ENCODE data around the gene TTC34. TPM values are rescaled to one million over a fixed set of nuclear protein-coding genes. Genes with fewer than 3 reads are reported as not detected.

The TTC34 gene
- total RNA-seq, 2 experiments from 2014 or later, result 0.97 to 1.0 TPM

- ChIA-PET CTCF (no interaction called here), POLR2A (no interaction called here)
- no peak for DNase-seq
- H3K36me3 Mint-ChIP-seq, result no peaks in the 10 kb centered on the region
- intact Hi-C loops (cut with micrococcal nuclease), result no loop called here
- H3K4me3 Mint-ChIP-seq, result no peak overlapping the region
- peaks cover 9% of the 10 kb centered on the region for H3K4me1 Mint-ChIP-seq (ENCODE audit: low read depth)
- no peak overlapping the region for H3K27ac Mint-ChIP-seq
- H3K27me3 Mint-ChIP-seq, result no peaks in the 10 kb centered on the region
- H3K9me3 Mint-ChIP-seq, result no peaks in the 10 kb centered on the region
Measured at GRCh38 chr1:2589431-2590232, 211.9 kb downstream of the TTC34 start.

DNA sequence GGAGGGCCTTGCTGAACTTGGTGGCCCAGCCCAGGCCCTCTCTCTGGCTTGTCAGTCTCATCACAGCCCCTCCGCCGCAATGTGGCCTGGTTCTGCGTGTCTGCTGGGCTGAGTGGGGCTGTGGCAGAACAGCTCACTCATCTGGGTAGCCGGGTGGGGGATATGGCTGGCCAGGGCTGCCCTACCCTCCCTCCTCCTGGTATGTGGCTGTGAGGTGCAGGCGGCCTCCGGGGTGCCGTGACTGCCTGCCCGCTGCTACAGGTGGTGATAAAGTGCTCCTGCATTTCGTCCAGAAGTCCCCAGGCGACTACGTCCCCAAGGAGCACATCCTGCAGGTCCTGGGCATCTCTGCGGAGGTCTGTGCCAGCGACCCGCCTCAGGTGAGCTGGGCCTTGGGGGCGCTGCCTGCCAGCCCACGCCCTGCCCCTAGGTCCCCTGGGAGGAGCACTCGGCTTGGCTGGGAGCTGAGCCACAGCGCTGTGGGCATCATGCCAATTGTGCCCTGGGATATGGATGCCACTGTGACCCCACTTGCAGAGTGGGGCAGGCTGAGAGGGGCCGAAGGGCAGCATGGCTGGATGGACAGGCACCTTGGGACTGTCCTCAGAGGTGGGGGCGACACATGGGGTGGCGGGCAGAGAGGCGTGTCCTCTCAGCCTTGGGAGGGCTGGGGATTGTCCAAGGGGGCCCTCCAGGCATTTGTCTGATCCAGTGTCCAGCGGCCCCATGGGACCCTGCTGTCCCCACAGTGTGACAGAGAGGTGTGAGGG, 212.6 kb downstream of the TTC34 start:
- H3K4me3 Mint-ChIP-seq, result peak overlapping the region; percentile 12
- no peaks in the 10 kb centered on the region for H3K36me3 Mint-ChIP-seq
- DNase-seq, result no peak
- CTCF ChIA-PET, result no interaction called here
- POLR2A ChIA-PET, result no interaction called here
- H3K27ac Mint-ChIP-seq, result no peak overlapping the region
- intact Hi-C loops (cut with micrococcal nuclease), result no loop called here
- no peaks in the 10 kb centered on the region for H3K27me3 Mint-ChIP-seq
- H3K4me1 Mint-ChIP-seq (ENCODE audit: low read depth), result peaks cover 17% of the 10 kb centered on the region
- H3K9me3 Mint-ChIP-seq, result no peaks in the 10 kb centered on the region

- H3K9me3 Mint-ChIP-seq, result no peaks in the 10 kb centered on the region
- H3K4me1 Mint-ChIP-seq (ENCODE audit: low read depth), result peaks cover 25% of the 10 kb centered on the region
- POLR2A ChIA-PET, result interaction anchor here (1.0 to 5.1 kb wide), 4 partner anchors 10 to 57 kb away, joined by 3 to 65 read pairs (median 9); partner anchors contain the start of gene TNFRSF14
- H3K4me3 Mint-ChIP-seq, result peak overlapping the region; percentile 83
- no peak for DNase-seq
- H3K27me3 Mint-ChIP-seq, result no peaks in the 10 kb centered on the region
- H3K36me3 Mint-ChIP-seq, result no peaks in the 10 kb centered on the region
- no peak overlapping the region for H3K27ac Mint-ChIP-seq
- intact Hi-C loops (cut with micrococcal nuclease), result loop anchor here (2.0 kb wide), 1 partner anchor 55 kb away; no protein-coding TSS in a partner anchor
- CTCF ChIA-PET, result interaction anchor here (1.3 to 1.6 kb wide), 2 partner anchors 173 to 174 kb away, joined by 3 read pairs; no protein-coding TSS in a partner anchor
Measured at GRCh38 chr1:2587860-2588571, 213.5 kb downstream of the TTC34 start.

GRCh38 chr1:2587071-2587859, 214.2 kb downstream of the TTC34 start:
- H3K4me3 Mint-ChIP-seq, result peak overlapping the region; percentile 83
- no peaks in the 10 kb centered on the region for H3K9me3 Mint-ChIP-seq
- no peaks in the 10 kb centered on the region for H3K27me3 Mint-ChIP-seq
- POLR2A ChIA-PET, result interaction anchor here (1.0 to 5.1 kb wide), 6 partner anchors 10 to 175 kb away, joined by 3 to 65 read pairs (median 9); partner anchors contain the start of genes PEX10 and TNFRSF14
- peaks cover 32% of the 10 kb centered on the region for H3K4me1 Mint-ChIP-seq (ENCODE audit: low read depth)
- intact Hi-C loops (cut with micrococcal nuclease), result loop anchor here (2.0 kb wide), 1 partner anchor 56 kb away; no protein-coding TSS in a partner anchor
- no peaks in the 10 kb centered on the region for H3K36me3 Mint-ChIP-seq
- CTCF ChIA-PET, result interaction anchor here (0.6 to 3.9 kb wide), 5 partner anchors 26 to 174 kb away, joined by 3 to 16 read pairs (median 3); no protein-coding TSS in a partner anchor
- peak; percentile 44 for DNase-seq
- no peak overlapping the region for H3K27ac Mint-ChIP-seq

DNA sequence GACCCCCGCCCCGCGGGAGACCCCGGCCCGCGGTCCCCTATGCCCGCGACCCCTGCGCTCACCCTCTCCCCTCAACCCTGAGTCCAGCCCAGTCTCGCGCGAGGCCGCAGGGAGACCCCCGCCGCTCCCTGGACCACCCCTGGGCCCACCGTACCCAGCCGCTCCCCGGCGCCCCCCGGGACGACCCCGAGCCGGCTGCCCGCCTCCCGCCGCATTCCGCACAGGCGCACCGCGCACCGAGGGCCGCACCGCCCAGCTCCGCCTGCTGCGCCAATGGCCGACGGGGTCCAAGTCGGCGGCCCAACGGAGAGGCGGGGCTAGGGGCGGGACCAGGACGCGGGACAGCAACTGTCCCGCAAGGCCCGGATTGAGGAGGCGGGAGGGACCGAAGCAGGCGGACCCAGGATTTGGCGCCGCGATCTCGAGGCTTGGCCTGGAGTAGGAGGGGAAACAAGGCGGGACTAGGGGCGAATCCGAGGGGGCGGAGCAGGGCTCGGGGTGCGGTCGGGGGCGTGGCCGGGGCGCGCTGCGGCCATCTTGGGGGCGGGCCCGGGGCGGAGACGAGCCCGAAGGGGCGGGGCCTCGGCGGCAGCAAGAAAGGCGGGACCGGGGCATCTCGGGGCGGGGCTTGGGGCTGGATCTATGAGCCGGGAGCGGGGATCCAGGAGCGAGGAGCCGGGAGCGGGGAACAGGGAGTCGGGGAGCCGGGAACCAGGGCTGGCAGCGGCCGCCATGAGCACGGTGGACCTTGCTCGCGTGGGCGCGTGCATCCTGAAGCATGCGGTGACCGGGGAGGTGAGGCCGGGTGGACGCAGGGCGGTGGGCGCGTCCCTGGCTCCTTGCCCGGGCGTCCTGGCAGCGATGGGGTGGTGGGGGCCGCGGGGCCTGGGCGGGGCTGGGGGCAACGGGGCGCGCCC, 215.1 kb downstream of the TTC34 start, which contains the start of gene PRXL2B:
Gene PRXL2B, plus strand, starts transcription at position 624 of the 917 bp plus-strand sequence. Its CDS starts 109 bp downstream, at position 733.
- Mint-ChIP-seq H3K9me3 (no peaks in the 10 kb centered on the region), H3K27me3 (no peaks in the 10 kb centered on the region), H3K27ac (peak within 1 kb of the TSS; percentile 92), H3K4me3 (peak within 1 kb of the TSS; percentile 83), H3K36me3 (no peaks in the 10 kb centered on the region), H3K4me1 (ENCODE audit: low read depth) (peaks cover 39% of the 10 kb centered on the region)
- intact Hi-C loops (cut with micrococcal nuclease), result loop anchor here (1.0 to 2.0 kb wide), 5 partner anchors 8 to 60 kb away; partner anchors contain the start of genes PANK4 and TNFRSF14
- ChIA-PET POLR2A (interaction anchor here (0.8 to 5.1 kb wide), 16 partner anchors 9 to 396 kb away, joined by 3 to 67 read pairs (median 7); partner anchors contain the start of genes MORN1, PANK4, PEX10 and RER1), CTCF (interaction anchor here (0.6 to 3.9 kb wide), 10 partner anchors 25 to 195 kb away, joined by 3 to 34 read pairs (median 4); partner anchors contain the start of genes MORN1, PANK4, RER1 and TNFRSF14)
- peak; percentile 99 for DNase-seq

Other genes starting within 250 kb of the TTC34 start
- gene TNFRSF14, start 245.3 kb downstream of the TTC34 start, total RNA-seq, result 100 to 1,000 TPM; 145 to 152 TPM
- 10 to 100 TPM; 28.2 to 34.6 TPM for gene PRXL2B, start 214.9 kb downstream of the TTC34 start, total RNA-seq
- 1 to 10 TPM in 1 of 2 experiments, under 1 TPM in 1; 1.00 to 1.2 TPM for gene MMEL1, start 168.7 kb downstream of the TTC34 start, total RNA-seq
- not detected for gene ACTRT2, start 219.8 kb upstream of the TTC34 start, total RNA-seq

All from activated CD4-positive, alpha-beta memory T cell treated with anti-CD3 and anti-CD28 coated beads for 36 hours (primary cell).